ENCODE data around the gene NUDT1.

- TF ChIP-seq, protein P1, sequence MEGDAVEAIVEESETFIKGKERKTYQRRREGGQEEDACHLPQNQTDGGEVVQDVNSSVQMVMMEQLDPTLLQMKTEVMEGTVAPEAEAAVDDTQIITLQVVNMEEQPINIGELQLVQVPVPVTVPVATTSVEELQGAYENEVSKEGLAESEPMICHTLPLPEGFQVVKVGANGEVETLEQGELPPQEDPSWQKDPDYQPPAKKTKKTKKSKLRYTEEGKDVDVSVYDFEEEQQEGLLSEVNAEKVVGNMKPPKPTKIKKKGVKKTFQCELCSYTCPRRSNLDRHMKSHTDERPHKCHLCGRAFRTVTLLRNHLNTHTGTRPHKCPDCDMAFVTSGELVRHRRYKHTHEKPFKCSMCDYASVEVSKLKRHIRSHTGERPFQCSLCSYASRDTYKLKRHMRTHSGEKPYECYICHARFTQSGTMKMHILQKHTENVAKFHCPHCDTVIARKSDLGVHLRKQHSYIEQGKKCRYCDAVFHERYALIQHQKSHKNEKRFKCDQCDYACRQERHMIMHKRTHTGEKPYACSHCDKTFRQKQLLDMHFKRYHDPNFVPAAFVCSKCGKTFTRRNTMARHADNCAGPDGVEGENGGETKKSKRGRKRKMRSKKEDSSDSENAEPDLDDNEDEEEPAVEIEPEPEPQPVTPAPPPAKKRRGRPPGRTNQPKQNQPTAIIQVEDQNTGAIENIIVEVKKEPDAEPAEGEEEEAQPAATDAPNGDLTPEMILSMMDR (IDR thresholded peaks at IDR 0.05), result no peak
- no peak for TF ChIP-seq EP300 (IDR thresholded peaks at IDR 0.05)
Observed at GRCh38 chr7:2199528-2199927, 42.5 kb upstream of the NUDT1 start.
